Activated T-cell treated with anti-CD3 and anti-CD28 coated beads for 24 hours (primary cell): Measurements from ENCODE around the gene LCP2.
A peak's percentile ranks its signal among the peaks of the same experiment; 100 is the strongest.

Experiments
- DNase-seq: peaks from one replicate; pipeline ENCODE4 v3.0.0-alpha.2; 2020; ENCODE audit warnings: low read depth

Gene LCP2

DNA sequence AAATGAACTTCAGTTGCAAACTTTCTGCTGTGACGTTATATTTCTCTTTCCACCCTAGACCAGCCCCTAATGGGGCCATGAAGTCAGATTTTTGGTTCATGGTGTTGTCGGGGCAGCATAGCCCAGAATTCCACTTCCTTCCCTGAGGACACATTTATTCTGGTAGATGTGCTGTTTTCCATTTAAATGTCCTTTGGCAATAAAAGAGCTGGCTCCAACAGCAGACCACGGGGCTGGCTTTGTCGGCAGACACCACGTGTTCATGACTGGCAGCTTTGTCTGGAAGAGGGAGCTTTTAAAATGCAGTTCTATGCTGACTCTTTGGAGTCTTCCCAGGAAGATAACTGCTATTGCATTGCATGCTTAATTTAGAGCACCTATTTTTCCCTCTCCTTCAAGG lies 17.6 kb upstream of the LCP2 start:
- DNase-seq: no peak

DNA sequence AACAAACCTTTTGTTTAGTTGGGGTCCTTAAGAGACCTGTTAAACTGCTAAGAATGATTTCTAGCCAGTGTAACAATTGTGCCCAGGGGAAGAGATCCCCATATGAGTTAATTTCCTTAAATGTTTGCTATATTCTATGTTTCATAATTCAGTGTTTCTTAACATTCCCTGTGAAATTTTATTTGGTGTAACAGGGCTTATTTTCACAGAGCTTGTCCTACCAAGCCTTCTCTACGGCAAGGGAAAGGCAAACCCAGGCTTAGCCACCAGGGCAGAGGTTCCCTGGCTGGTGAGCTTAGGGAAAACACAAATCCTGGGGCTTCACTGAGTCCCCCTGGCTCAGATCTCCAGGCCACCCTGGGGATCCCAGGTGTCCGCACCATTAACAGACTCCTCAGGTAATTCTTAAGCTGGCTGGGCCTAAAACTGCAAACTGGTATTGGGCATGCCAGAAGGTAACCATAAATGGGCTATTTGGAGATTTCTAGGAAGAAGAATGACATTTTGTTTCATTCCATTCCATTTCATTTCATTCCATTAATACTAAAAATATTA lies 17.0 kb upstream of the LCP2 start:
- no peak for DNase-seq

DNA sequence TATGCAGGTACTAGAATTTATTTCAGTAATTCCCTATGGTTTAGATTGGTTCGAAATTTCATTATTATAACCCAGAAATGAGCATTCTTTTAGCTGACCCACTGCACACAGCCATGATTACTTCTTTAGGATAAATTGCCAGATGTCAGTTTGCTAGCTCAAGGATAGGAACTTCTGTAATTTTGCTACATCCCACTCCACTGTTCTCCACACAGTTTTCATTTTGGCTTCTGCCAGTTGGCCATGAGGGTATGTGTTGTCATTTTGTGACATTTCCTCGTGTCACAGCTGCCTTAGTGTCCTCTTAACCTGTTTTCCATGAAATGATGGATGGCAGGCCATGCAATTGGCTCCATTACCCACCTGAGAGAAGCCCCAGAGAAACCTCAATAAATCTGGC lies 16.2 kb upstream of the LCP2 start:
- DNase-seq: no peak

DNA sequence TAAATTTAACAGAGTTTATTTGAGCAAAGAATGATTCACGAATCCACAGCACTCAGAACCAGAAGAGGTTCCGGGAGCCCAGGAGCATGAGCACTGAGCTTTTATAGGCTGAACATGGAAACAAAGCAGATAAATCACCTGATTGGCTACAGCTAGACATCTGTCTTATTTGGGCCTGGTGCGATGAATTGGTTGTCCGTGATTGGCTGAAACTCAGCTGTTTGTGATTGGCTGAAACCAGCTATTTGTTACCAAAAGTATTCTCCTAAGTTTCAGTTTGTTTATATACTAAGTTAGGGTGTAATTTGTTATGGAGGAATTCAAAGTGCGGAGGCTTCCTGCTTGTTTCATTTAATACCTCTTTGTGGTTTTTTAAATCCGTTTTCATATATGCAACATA lies 15.8 kb upstream of the LCP2 start:
- no peak for DNase-seq

DNA sequence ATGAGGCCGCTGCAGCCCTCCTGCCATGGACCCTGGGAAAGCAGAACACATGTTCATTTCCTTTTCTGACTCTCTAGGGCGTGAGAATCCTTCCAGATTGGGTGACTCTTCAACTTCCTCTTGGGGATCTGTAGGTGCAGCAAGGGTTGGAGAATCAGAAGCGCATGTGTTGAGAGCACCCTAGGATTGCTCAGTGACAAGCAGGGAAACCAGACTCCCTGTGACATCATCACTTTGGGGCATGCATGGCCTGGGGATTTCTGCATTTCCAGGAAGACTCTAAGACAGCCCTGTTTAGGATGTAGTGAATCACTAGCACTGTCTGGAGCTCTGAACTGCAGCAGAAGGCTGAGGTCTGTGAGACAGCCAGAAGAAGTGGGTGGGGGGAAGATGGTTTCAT lies 15.1 kb upstream of the LCP2 start:
- peak; percentile 66 for DNase-seq

DNA sequence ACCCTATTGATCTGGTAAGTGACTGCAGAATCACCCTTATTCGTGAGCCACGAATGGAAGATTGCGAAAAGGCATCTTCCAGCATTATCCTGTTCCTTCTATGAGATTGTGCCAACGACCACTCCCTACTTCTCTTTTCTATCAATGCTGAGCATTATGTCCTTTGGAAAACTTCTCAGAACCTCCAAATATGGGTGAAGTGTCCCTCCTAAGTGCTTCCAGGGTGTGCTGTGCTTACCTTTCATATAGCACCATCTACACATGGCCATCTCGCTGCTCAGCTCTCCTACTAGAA lies 14.7 kb upstream of the LCP2 start:
- DNase-seq: no peak

DNA sequence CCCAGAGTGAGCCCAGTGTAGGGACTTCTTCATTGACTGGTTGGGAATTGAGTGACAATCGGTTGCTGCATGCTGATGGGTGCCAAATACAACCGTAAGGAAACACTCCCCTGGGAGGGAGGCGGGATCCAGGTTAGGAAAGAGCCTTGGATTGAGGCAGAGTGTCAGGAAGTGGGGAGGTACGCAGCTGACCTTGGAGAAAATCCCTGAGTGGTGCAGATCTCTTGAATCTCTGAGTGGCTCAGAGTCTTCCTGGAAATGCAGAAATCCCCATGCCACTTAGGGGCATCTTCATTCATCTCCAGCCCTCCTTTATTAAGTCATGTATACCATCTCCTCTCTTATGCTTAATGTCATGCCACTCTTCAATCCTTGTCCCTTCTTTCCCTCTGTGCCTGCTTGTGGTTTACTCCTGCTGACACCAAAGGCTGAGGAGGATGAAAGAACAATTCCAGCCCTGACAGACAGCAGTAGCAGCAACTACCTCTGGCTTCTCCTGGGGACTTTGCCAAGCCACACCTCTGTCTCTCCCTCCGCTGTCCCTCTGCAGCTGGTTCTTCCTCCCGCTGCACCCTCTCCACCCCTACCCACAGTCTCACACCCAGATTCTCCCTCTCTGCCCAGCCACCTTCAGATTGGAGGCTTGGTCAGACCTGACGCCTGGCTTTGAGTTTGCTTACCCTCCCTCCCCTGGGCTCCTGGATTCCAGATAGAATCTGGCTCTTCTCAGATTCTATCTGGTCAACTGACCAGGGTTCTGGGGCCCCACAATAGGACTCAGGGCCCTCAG lies 14.1 kb upstream of the LCP2 start:
- DNase-seq: no peak

DNA sequence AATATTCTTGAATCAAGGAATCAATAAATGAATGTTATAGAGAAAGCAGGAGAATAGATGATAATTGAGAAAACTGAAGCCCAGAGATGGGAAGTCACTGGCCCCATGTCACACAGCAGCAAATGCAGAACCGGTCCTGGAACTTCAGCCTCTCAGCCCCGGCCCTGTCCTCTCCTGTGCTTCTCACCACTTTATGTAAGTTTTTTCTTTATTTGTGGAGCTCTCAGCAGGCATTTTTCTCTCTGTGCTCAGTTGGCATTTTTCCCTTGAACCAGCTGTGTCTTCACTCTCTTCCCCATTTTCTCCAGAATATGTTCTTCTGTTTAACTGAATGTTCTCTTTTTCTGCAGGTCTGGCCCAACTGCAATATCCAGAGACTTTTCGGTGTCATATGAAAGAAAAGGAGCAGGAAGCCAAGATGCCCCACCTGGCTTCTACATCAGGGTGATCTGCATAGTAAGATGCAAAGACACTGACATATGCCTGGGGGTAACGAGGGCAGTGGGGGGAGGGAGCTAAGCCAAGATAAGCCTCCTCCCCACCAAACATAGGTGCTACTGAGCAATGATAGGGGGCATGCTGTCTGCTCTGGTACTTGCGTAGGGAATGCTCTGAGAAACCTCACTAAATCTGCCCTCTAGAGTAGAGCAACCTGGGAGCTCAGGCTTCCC lies 12.8 kb upstream of the LCP2 start:
- DNase-seq: no peak

DNA sequence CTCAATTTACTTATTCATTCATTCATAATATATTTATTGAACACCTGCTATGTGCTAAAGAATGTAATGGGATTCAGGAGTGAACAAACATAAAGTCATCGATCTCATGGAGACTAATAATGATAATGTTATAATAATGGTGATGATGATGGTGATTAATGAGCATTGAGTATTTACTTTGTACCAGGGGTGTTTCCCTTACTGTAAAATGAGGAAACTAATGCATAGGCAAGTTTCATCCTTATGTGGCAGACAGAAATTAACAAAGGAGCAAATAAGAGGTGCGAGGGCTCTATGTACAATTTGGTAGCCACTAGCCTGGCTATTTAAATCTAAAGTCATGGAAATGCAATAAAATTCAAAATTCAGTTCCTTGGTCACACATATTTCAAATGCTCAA lies 11.1 kb upstream of the LCP2 start:
- DNase-seq: no peak

DNA sequence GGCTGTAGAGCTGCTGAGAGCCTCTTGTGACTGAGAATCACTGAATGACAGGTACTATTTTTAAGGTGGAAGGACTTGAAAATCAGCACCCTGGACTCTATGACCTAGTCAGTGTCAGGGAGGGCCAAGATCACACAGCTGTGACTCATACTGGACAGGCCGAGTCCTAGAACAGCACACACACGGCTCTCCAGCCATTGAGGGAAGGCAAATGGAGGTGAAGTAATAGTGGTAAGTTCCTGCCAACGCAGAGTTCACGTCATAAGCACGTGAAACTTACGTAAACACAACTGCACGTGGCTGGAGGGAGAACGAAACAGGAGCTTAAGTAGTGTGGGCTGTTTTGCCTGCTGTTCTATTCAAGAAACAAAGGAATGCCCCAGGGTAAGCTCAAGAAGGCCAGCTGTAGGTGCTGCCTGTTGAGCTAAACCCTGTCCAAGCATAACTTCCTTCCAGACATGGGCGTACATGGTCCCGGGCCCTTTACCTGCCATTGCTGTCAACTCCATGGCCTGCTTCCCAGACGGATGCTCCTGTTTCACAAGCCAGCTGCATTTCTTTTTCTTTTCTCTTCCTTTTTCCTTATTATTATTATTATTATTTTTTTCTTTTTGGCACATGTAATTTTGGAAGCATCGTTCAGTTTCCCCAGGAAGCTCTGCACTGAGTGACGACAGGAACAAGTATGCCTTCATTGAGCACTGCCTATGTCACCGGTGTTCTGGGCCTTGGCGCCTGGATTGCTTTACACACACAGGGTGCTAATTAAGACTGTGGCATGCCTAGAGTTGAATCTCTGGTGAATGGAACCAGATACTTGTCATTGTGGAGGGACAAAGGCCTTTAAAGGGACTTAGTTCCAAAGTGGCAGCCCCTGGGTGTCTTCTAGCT lies 10.2 kb upstream of the LCP2 start:
- no peak for DNase-seq

DNA sequence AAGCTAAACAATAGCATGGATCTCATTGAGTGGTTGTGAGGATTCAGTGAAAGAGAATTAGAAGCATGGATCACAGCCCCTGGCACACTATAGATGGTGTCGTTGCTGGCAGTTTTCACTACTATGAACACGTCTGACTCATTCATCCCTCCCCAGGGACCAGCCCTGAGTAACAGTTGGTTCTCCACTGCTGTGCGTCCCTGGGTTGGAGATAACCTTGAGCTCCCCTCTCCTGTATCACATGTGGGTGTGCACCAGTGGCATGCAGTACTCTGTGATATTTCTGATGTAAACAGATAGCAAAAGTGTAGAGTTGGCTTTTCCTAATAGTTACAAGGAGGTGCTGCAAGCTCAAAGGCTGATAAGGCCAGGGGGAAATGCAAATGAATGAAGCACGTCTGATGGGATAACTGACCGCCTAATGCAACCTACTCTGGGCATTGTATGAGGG lies 8.8 kb upstream of the LCP2 start:
- DNase-seq: no peak

DNA sequence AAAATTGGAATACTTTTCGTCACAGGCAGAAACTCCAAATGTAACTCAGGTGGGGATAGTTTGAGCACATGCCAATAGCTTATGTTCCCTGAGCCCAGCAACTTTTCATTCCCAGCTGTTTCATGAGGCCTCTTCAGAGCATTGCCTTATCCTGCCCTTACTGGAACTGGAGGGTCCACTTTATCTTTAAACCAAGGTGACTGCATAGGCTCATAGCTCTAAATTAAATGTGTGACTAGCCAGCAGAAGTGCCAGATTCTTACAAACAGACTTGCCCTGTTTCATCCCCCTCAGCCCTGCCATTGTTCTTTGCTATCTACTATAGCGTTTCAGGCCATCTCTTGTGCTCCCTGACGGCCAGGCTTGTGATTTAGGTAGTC lies 8.1 kb upstream of the LCP2 start:
- no peak for DNase-seq

DNA sequence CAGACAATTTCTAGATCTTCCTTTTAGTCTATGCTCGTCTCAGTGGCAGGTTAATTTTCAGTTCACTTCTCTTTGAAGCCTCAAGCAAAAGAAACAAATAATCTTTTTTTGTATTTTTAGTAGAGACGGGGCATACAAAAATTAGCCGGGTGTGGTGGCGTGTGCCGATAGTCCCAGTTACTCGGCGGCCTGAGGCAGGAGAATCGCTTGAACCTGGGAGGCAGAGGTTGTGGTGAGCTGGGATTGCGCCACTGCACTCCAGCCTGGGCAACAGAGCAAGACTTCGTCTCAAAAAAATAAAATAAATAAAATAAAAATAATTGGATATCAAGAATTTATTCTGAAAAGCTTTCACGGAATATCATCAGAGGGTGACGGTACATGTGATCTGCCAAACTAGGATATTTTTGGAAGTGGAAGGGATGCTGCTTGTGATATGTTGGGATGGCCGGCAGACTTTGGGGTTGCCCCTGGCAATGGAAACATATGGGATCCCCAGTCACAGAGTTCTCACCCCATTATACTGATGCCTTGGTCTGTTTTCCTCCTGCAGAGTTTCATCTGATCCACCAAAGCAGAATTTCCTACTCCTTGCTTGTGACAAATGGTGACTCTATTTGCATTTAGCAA lies 7.6 kb upstream of the LCP2 start:
- no peak for DNase-seq

DNA sequence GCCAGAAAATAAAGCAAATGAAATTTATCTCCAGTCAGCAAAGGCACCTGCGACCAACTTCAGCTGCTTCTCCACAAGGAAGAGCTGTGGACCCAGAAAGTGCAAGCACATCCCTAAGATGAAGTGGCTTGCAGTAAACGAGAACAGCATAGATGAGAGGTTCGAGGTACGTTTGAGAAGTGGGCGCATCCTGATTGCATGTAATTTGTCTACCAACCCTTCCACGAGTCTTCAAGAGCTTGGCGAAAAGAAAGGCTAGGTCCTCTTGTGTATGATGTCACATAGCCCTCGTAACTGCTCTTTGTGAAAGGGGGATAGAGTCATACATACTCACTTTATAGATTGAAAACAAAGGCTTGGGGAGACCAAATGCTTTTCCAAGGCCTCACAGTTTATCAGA lies 6.0 kb upstream of the LCP2 start:
- DNase-seq: no peak

DNA sequence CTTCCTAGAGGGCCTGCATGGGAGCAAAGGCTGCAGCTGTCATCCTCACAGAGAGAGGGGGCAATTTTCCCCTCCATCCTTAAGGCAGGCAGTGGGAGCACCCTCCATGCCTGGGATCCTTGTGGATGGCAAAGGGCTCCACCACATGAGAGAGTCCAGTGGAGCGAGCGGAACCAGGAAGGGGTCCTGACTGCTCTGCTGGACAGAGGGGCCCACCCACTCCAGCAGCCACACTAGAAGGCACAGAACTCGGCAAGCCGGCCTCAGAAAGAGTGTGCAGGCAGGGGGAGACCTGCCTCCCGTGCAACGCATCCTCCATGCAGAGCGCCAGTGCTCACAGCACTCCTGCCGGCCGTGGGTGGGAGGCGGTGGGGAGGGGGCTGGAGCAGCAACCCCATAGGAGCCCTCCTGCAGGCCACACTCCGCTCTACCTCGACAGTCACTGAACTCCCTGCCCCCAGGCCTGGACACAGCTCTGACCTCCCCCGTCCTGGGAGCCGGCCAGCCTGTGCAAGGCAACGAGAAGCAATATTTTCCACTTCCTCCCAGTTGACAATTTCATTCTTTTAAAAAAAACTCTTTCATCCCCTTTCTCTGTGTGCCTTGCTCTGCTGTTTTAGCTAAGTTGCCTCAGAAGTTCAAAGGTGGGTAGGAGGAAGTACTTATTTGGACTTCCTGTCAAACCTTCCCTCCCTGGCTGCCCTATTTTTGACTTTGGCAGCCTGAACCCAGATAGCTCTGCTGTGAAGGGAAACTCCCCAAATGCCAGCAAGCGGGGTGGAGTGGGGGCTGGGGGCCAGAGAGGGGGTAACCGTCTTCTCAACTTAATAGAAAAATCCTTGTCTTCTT lies 5.3 kb upstream of the LCP2 start:
- DNase-seq: peak; percentile 47

DNA sequence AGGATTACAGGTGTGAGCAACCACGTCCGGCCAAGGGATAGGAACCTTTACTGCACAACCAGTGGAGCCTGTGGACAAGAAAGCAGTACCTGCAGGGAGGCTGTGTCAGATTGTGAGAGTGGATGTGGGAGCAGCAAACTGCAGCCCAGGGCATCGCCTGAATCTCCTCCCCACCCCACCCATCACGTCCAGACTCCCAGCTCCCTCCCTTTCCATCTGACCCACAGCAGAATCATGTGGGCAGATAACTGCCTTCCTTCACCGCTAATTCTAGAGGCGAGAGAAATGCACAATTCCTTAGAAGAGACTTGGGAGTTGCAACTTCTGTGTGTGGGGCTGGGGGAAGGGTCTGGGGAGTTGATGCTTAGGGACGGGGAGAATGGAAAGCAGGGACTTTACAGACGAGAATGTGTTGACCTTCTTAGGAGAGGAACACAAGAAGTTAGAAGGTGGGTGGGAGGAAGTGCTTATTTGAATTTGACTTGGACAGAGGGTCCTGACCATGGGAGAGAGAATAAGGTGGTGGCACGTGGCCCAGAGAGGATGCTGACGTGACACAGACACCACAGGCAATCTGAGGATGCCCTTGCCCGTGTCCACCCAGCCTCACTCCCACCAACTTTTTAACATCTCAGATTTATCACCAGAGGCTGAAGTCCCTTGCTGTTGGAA lies 4.5 kb upstream of the LCP2 start:
- no peak for DNase-seq

DNA sequence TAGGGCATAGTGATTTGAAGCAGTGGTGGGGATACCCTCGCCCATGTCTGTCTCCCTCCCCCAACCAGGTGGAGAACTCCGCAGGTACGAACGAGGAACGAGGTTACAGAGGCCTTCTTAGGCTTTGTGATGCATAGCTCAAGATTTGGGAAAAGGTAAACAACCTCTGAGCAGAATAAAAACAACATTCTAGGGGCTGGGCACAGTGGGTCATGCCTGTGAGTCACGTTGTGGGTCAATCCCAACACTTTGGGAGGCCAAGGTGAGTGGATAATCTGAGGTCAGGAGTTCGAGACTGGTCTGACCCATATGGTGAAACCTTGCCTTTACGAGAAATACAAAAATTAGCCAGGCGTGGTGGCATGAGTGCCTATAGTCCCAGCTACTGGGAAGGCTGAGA lies 3.6 kb upstream of the LCP2 start:
- DNase-seq: no peak

DNA sequence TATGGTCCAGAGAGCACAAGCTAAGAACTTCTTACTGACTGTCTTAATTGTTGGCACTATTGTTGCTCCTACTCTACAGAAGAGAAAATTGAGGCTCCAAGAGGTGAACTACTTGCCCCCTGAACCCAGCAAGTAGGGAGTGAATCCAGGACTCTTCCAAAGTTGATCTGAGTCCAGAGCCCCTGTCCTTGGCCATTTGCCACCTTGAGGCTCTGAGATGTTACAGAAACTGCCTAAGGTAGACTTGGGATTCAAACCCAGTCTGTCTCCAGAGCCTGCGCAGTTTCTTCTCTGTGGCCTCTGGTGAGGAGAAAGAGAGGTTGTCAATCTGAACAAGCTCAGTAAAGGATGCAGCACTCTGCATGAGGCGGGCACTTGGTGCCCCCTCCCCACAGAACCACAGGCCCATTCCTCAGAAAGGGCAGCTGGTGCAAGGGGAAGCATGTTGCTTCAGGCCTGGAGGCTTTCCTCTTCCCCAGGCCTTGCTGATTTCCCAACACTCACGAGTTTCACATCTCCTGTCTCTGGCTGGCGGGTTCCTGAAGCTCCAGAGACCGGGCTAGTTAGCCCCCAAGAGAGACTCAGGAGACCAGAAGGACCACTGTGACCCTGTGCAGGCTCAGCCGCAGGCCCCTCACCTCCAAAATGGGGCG lies 2.9 kb upstream of the LCP2 start:
- no peak for DNase-seq

DNA sequence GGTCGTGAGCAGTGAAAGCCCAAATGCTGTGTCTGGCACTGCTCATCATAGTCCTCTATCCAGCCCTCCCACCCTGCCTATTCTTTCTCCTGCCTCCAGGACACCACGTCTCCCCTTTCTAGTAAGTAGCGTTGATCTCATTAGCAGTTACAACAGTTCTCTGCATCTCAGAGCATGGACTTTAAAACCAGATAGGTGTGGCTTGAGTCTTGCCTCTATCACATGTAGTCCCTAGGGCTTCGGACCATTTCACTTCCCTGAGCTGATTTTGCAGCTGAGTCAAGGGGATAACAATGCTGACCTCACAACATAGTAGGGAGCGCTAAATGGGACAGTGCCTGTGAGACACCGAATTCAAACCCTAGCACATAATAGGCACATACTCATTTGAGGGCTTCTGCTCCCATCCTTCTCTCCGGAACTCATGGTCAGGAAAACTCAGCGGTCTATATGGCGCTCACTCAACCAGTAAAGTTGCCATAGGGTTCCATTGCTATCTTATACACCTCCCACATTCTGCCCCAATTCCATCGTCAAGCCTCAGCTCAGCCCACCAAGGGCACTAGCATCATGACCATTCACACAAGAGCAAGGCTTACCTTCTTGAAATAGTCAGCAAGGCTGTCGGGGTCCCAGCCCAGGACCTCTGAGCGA lies 515 bp downstream of the LCP2 start:
- no peak for DNase-seq
